ENCODE measurements around the gene CMYA5. TPM values are rescaled to one million over a fixed set of nuclear protein-coding genes. Genes with fewer than 3 reads are reported as not detected.

The CMYA5 gene
- total and polyA plus RNA-seq, 4 donors, result 0.29 to 12.3 (median 0.72) TPM

- no peaks in the 10 kb centered on the region for H3K9me3 ChIP-seq (ENCODE audit: control insufficient read depth in 4 of 4, insufficient read depth in 3 of 4, low read length in 3 of 4)
- DNase-seq (no peak), ATAC-seq (ENCODE audit: insufficient read depth, low FRiP score) (no peak)
- H3K27ac ChIP-seq (ENCODE audit: low read depth in 1 of 2, low read length in 1 of 2), result no peak overlapping the region
- 73 to 92% methylated on average over 1 of the region's 1 CpG for WGBS, 2 donors
- no peak overlapping the region for H3K4me3 ChIP-seq
- no peak for TF ChIP-seq CTCF (IDR thresholded peaks at IDR 0.05; ENCODE audit: control extremely low read depth, extremely low read depth)
- no peak overlapping the region for H3K9ac ChIP-seq (ENCODE audit: insufficient read depth in 1 of 2, low read length in 2 of 2)
- no peaks in the 10 kb centered on the region for H3K4me1 ChIP-seq (ENCODE audit: control insufficient read depth in 5 of 5, insufficient read depth in 5 of 5, low read length in 5 of 5)
- peaks cover 8 to 35% (median 25%) of the 10 kb centered on the region in 4 donors for H3K36me3 ChIP-seq (ENCODE audit: control insufficient read depth in 4 of 4, insufficient read depth in 4 of 4, low read length in 4 of 4)
- no peaks in the 10 kb centered on the region for H3K27me3 ChIP-seq (ENCODE audit: control insufficient read depth in 3 of 3, insufficient read depth in 3 of 3, low read length in 2 of 3)
Measured at GRCh38 chr5:79642210-79642609, 47.4 kb upstream of the CMYA5 start.

DNA sequence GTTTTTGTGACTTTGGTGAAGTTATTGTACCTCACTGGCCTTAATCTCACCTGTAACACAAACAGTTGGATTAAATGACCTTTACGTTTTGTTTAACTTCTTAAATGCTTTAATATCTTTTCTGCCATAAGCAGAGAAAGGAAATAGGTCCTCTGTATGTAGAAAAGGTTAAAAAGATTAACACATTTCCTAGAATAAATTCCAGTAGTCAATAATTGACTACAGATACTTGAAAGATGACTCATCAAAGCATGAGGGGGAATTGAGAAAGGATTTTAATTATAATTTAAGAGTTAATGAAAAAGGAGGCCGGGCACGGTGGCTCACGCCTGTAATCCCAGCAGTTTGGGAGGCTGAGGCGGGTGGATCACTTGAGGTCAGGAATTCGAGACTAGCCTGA is 35.8 kb upstream of the CMYA5 start:
- Histone ChIP-seq H3K27ac (ENCODE audit: low read depth in 1 of 2, low read length in 1 of 2) (no peak overlapping the region), H3K4me1 (ENCODE audit: control insufficient read depth in 5 of 5, insufficient read depth in 5 of 5, low read length in 5 of 5) (no peaks in the 10 kb centered on the region), H3K9me3 (ENCODE audit: control insufficient read depth in 4 of 4, insufficient read depth in 3 of 4, low read length in 3 of 4) (no peaks in the 10 kb centered on the region), H3K4me3 (no peak overlapping the region), H3K9ac (ENCODE audit: insufficient read depth in 1 of 2, low read length in 2 of 2) (no peak overlapping the region), H3K36me3 (ENCODE audit: control insufficient read depth in 4 of 4, insufficient read depth in 4 of 4, low read length in 4 of 4) (peaks cover 0 to 20% (median 8%) of the 10 kb centered on the region in 4 donors), H3K27me3 (ENCODE audit: control insufficient read depth in 3 of 3, insufficient read depth in 3 of 3, low read length in 2 of 3) (no peaks in the 10 kb centered on the region)
- no peak for TF ChIP-seq CTCF (IDR thresholded peaks at IDR 0.05; ENCODE audit: control extremely low read depth, extremely low read depth)
- ATAC-seq (ENCODE audit: insufficient read depth, low FRiP score) (no peak), DNase-seq (no peak)
- 94 to 96% methylated on average over 6 of the region's 6 CpGs for WGBS, 2 donors

DNA sequence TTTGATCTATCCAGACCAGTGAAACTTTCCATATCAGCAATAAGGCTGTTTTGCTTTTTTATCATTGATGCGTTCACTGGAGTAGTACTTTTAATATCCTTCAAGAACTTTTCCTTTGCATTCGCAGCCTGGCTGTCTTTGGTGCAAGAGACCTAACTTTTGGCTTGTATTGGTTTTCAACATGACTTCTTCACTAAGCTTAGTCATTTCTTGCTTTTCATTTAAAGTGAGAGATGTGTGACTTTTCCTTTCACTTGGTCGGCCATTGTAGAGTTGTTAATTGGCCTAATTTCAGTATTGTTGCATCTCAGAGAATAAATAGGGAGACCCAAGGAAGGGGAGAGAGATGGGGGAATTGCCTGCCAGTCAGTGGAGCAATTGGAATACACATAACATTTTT is 26.4 kb upstream of the CMYA5 start:
- H3K4me1 ChIP-seq (ENCODE audit: control insufficient read depth in 5 of 5, insufficient read depth in 5 of 5, low read length in 5 of 5), result no peaks in the 10 kb centered on the region
- WGBS, 2 donors, result 93 to 97% methylated on average over 3 of the region's 3 CpGs
- H3K36me3 ChIP-seq (ENCODE audit: control insufficient read depth in 4 of 4, insufficient read depth in 4 of 4, low read length in 4 of 4), result peaks cover 1 to 35% (median 23%) of the 10 kb centered on the region in 4 donors
- H3K4me3 ChIP-seq, result no peak overlapping the region
- no peak for DNase-seq
- no peak for ATAC-seq (ENCODE audit: insufficient read depth, low FRiP score)
- no peak overlapping the region for H3K9ac ChIP-seq (ENCODE audit: insufficient read depth in 1 of 2, low read length in 2 of 2)
- H3K27ac ChIP-seq (ENCODE audit: low read depth in 1 of 2, low read length in 1 of 2), result no peak overlapping the region
- TF ChIP-seq CTCF (IDR thresholded peaks at IDR 0.05; ENCODE audit: control extremely low read depth, extremely low read depth), result no peak
- H3K9me3 ChIP-seq (ENCODE audit: control insufficient read depth in 4 of 4, insufficient read depth in 3 of 4, low read length in 3 of 4), result no peaks in the 10 kb centered on the region
- H3K27me3 ChIP-seq (ENCODE audit: control insufficient read depth in 3 of 3, insufficient read depth in 3 of 3, low read length in 2 of 3), result no peaks in the 10 kb centered on the region

GRCh38 chr5:79666758-79667157 is 22.9 kb upstream of the CMYA5 start:
- ATAC-seq (ENCODE audit: insufficient read depth, low FRiP score) (no peak), DNase-seq (no peak)
- no peak for TF ChIP-seq CTCF (IDR thresholded peaks at IDR 0.05; ENCODE audit: control extremely low read depth, extremely low read depth)
- no peak overlapping the region for H3K27ac ChIP-seq (ENCODE audit: low read depth in 1 of 2, low read length in 1 of 2)
- no peaks in the 10 kb centered on the region for H3K4me1 ChIP-seq (ENCODE audit: control insufficient read depth in 5 of 5, insufficient read depth in 5 of 5, low read length in 5 of 5)
- H3K9ac ChIP-seq (ENCODE audit: insufficient read depth in 1 of 2, low read length in 2 of 2), result no peak overlapping the region
- no peaks in the 10 kb centered on the region for H3K9me3 ChIP-seq (ENCODE audit: control insufficient read depth in 4 of 4, insufficient read depth in 3 of 4, low read length in 3 of 4)
- WGBS, 2 donors, result 87 to 90% methylated on average over 3 of the region's 3 CpGs
- no peaks in the 10 kb centered on the region for H3K27me3 ChIP-seq (ENCODE audit: control insufficient read depth in 3 of 3, insufficient read depth in 3 of 3, low read length in 2 of 3)
- H3K36me3 ChIP-seq (ENCODE audit: control insufficient read depth in 4 of 4, insufficient read depth in 4 of 4, low read length in 4 of 4), result peaks cover 3 to 30% (median 19%) of the 10 kb centered on the region in 4 donors
- H3K4me3 ChIP-seq, result no peak overlapping the region

Measured in lung (tissue), 12 donors.